HG03066 (cell line): ENCODE data around the gene UMOD.

Experiments used
- ATAC-seq: cut with Tn5 transposase; IDR thresholded peaks from one replicate; pipeline ENCODE4 v1.9.1; 2021; ENCODE audit warnings: low read depth; ENCODE audit not compliant: unreplicated experiment

Gene UMOD

GRCh38 chr16:20352615-20353014 lies at the start of gene UMOD:
TSS of gene UMOD (minus strand) at chr16:20352715. CDS start at chr16:20350737, 1,978 bp downstream.
- ATAC-seq = no peak

- ATAC-seq = no peak
Observed at GRCh38 chr16:20401475-20402016, 49.0 kb upstream of the UMOD start.

DNA sequence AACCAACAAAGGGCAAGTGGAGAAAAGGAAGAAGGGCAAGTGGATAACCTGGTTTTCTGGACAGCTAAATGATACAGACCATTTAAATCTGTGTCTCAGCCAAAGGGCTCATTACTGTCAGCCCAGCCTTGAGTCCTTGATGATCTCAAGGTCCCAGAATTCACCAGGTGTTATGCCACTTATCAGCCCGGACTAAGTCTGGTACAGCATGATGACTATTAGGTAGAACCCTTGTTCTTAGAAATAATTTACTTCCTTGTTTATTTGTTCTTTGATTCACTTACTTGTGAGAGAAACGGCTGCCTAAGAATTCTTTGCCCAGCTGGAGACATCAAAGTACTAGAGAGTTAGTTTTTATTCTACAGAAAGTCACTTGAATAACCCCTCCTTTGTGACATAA lies 48.6 kb upstream of the UMOD start:
- no peak for ATAC-seq

DNA sequence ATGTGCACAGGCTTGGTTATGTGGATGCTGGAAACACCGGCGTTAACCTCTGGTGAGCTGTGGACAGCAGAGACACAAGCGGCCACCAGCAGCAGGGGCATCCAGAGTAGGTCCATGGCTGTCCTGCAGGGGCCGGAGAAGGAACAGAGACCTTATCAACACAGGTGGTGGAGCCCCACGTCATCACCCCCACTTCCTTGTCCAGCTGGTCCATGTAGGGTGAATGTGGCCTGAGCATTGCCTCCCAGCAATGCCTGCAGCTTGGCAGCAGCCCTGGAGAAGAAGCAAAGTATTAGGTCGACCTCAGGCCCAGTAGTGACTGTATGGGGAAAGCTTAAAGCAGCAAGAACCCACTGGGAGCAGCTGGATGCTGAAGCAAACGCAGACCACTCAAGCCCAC lies 46.7 kb upstream of the UMOD start:
- no peak for ATAC-seq

GRCh38 chr16:20398603-20399002 lies 46.1 kb upstream of the UMOD start:
- no peak for ATAC-seq

GRCh38 chr16:20397468-20398074 lies 45.1 kb upstream of the UMOD start:
- ATAC-seq = no peak

DNA sequence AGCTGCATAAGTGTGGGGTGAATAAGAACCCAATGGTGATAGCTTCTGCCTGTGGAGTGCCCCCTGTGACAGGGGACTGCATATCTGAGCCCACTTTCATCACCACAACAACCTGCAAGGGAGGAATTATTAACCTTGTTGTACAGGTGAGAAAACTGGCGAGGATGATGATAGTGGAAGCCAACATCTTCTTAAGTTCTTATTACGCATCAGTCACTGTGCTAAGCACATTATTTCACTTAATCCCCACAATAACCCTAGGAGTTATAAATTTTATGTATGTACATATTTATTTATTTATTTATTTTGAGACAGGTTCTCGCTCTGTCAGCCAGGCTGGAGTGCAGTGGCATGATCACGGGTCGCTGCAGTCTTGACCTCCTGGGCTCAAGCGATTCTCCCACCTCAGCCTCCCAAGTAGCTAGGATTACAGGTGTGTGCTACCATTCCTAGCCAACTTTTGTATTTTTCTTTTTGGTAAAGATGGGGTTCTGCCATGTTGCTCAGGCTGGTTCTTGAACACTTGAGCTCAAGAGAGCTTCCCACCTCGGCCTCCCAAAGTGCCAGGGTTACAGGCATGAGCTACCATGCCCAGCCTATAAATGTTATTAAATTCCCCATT lies 44.4 kb upstream of the UMOD start:
- no peak for ATAC-seq

DNA sequence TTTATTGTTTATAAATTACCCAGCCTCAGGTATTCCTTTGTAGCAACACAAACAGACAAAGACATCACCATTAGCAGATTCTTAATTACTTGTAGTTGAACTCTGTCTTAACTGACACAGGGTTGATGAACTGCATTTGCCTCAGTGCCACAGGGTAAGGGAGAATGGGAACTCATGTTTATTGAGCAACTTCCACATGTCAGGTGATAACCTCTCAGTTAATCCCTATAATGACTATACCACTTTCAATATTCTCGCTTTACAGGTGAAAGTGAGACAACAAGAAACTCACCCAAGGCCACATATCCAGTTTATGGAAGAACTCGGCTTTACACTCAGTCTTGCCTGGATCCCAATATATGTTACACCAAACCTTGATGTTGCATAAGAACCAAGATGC lies 43.4 kb upstream of the UMOD start:
- ATAC-seq = no peak

- no peak for ATAC-seq
Observed at GRCh38 chr16:20393801-20394577, 41.5 kb upstream of the UMOD start.

DNA sequence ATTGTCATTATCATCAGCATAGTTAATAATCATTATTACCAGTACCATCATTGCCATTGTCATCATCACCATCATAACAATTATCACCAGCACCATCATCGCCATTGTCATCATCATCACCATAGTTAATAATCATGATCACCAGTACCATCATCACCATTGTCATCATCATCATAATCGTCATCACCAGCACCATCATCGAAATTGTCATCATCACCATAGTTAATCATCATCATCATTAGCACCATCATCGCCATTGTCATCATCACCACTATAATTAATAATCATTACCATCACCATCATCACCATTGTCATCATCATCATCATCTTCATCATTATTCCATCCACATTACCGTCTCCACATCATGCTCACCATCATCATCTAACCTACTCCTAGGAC lies 38.5 kb upstream of the UMOD start:
- no peak for ATAC-seq

- ATAC-seq = no peak
Observed at GRCh38 chr16:20388854-20389253, 36.3 kb upstream of the UMOD start.

GRCh38 chr16:20387978-20388377 lies 35.5 kb upstream of the UMOD start:
- ATAC-seq = no peak

- no peak for ATAC-seq
Observed at GRCh38 chr16:20385844-20386832, 33.6 kb upstream of the UMOD start.

DNA sequence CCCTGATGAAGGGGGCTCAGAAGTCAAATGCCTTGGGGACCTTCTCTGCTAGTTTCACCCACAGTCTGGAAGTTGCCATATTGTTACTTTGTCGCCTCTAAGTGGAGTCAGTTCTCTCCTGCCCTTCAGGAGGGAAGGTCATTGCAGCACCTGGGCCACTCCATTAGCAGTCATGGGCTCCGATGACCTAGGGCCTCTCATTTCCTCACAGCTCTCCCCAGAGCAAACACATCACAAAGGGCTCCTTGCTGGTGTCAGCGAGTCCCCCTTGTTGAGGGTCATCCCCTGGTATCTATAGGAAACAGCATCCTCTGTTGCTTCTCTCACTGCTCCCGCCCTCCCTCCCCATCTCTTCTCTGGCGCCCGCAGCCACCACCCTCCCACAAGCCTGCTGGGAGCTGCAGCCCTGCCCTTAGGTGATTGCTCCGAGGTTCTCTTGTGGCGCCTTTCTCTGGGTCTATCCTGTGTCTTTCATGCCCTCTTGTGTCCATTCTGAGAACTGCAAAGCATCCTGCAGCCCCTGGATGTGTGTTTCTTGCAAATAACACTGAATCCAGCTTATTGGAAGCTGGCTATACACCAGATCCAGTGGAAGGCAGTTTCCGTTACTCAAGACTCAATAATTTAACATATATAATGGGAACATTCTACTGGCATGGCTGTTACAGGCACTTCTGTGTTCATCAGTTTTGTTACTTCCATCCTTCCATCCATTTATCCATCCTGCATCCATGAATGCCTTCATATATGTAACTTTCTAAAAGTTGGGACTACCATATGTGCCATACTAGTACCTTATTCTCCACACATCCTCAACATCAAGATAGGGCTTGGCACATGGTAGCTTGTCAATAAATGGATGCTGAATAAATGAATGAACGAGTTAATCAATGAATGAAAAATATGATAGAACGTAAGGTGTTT lies 30.9 kb upstream of the UMOD start:
- ATAC-seq = no peak

DNA sequence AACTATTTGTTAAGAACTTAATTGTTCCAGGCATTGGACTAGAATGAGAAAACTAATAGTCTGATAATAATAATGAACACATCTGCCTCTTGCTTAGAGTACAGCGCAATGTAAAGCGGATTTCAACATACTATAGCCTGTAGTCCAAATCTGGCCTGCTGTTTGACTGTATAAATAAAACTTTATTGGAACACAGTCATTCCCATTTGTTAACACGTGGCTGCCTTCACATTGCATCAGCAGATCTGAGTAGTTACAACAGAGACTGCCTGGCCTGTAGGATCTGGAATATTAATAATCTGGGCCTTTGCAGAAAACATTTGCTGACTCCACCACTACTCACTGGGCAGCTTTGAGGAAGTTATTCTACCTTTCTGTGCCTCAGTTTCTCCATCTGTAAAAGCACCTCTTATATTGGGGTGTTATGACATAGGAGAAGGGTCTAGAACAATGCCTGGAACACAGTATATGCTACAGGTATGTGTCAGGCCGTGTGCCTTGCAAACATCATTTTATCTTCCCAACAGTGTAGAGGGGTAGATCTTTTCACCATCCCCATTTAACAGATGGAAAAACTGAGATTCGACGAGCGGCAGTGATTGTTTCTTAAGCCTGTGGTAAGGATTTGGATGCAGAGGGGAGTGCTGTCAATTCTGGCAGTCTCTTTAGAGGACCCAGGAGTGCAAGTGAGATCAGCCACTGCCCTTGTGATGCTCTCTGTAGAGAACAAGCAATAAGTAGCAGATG lies 29.9 kb upstream of the UMOD start:
- no peak for ATAC-seq

DNA sequence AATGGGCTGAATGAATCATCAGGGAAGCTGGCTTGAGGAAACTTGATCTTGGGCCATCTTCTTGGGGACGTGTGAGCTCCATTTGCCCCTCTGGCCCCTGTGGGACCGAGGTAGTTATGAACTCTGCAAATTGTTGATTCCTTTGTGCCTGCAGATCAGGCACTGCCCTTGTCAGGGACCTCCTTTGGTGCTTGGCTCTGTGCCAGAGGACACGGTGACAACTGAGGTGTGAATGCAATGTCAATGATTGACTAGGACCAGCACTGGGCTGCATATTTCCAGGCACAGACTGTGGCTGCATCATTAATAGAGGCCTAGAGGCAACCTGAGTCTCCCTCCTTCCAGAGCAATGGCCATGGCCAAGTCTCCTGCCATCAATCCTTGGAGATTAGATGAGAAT lies 28.3 kb upstream of the UMOD start:
- no peak for ATAC-seq

- ATAC-seq = no peak
Observed at GRCh38 chr16:20377181-20377580, 24.7 kb upstream of the UMOD start.

DNA sequence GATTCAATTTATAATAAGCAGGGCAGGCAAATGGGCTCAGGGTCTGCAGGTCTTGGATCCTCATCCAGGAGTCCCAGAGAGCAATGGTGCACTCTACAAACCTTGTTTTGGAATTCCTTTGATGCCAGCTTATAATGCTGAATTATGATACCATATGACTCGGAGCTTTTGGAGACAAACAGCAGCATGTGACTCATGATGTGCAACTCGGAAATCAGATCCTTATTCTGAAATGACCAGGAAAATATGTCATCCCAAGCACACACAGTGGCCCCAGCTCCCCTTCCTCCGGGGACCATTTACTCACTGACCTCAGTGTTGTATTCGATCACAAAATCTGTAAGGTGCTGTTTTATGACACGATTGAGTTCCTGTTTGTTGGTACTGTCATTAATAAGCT lies 20.2 kb upstream of the UMOD start:
- no peak for ATAC-seq
